ENCODE results near the gene MLLT3. TPM values are rescaled to one million over a fixed set of nuclear protein-coding genes. Genes with fewer than 3 reads are reported as not detected.

The MLLT3 gene
- polyA plus RNA-seq, 1 experiment, result 32.5 TPM

GRCh38 chr9:20623748-20624124, 1.4 kb upstream of the MLLT3 start:
- TF ChIP-seq, protein P1, sequence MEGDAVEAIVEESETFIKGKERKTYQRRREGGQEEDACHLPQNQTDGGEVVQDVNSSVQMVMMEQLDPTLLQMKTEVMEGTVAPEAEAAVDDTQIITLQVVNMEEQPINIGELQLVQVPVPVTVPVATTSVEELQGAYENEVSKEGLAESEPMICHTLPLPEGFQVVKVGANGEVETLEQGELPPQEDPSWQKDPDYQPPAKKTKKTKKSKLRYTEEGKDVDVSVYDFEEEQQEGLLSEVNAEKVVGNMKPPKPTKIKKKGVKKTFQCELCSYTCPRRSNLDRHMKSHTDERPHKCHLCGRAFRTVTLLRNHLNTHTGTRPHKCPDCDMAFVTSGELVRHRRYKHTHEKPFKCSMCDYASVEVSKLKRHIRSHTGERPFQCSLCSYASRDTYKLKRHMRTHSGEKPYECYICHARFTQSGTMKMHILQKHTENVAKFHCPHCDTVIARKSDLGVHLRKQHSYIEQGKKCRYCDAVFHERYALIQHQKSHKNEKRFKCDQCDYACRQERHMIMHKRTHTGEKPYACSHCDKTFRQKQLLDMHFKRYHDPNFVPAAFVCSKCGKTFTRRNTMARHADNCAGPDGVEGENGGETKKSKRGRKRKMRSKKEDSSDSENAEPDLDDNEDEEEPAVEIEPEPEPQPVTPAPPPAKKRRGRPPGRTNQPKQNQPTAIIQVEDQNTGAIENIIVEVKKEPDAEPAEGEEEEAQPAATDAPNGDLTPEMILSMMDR (IDR thresholded peaks at IDR 0.05; ENCODE audit: low read depth, low read length), result no peak
- H3K27me3 ChIP-seq (ENCODE audit: control insufficient read depth, insufficient read depth, low read length), result no peaks in the 10 kb centered on the region
- peak overlapping the region; percentile 67 for H3K4me3 ChIP-seq (ENCODE audit: low read depth, low read length)
- no peak overlapping the region for H3K27ac ChIP-seq (ENCODE audit: low read depth, low read length)
- POLR2A ChIA-PET, result interaction anchor here (1.8 kb wide), 1 partner anchor 60 kb away, joined by 9 read pairs; the partner anchor contains the start of gene FOCAD
- DNase-seq (ENCODE audit: low read depth, low spot score), result no peak
- CTCF ChIA-PET, result interaction anchor here (0.7 to 6.3 kb wide), 15 partner anchors 9 to 629 kb away, joined by 3 to 154 read pairs (median 9); no protein-coding TSS in a partner anchor
- no peaks in the 10 kb centered on the region for H3K9me3 ChIP-seq (ENCODE audit: control insufficient read depth, insufficient read depth, low read length)

DNA sequence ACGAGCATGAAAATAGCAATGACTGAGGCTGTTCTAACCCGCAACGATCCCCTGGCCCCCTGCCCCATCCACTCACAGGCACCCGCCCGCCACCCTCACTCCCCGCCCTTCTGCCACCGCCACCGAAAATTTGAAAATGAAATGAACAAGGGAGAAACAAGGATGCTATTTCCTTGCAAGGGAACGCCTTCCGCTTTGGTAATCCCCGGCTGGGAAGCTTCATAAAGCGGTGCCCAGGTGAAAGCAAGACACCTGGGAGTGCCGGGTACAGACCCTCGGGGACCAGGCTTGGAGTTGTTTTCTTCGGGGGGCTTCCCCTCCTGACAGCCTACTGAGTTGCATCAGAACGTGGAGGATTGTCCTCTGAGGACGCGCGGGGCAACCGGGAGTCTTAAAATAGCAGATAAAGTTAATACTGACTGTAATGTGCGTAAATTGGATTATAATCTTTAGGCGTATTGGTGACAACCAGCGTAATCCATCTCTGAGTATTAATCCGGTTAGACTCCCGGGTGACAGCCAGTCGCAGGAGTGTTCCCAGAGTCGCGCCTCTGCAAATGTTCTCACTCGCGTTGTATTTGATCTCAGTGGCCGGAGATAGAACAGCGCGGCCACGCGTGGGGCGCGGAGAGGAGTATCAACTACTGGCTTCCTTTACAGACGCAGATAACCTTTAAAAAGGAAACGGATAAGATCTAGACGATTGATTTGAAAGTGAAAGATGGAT, 885 bp upstream of the MLLT3 start:
- CTCF ChIA-PET, result interaction anchor here (0.6 to 6.3 kb wide), 19 partner anchors 10 to 1158 kb away, joined by 3 to 154 read pairs (median 8); no protein-coding TSS in a partner anchor

GRCh38 chr9:20621471-20622329, 599 bp downstream of the MLLT3 start:
- ChIA-PET CTCF (interaction anchor here (0.7 to 4.5 kb wide), 9 partner anchors 9 to 694 kb away, joined by 3 to 40 read pairs (median 7); no protein-coding TSS in a partner anchor), POLR2A (interaction anchor here (0.6 to 1.8 kb wide), 23 partner anchors 10 to 460 kb away, joined by 3 to 21 read pairs (median 5); partner anchors contain the start of gene FOCAD)
- TF ChIP-seq, protein P1 (IDR thresholded peaks at IDR 0.05; ENCODE audit: low read depth, low read length), result no peak
- no peaks in the 10 kb centered on the region for H3K27me3 ChIP-seq (ENCODE audit: control insufficient read depth, insufficient read depth, low read length)
- peak overlapping the region; percentile 62 for H3K27ac ChIP-seq (ENCODE audit: low read depth, low read length)
- H3K9me3 ChIP-seq (ENCODE audit: control insufficient read depth, insufficient read depth, low read length), result no peaks in the 10 kb centered on the region
- H3K4me3 ChIP-seq (ENCODE audit: low read depth, low read length), result peak overlapping the region; percentile 89
- no peak for DNase-seq (ENCODE audit: low read depth, low spot score)

More for the DNA sequence above, 885 bp upstream of the MLLT3 start:
- TF ChIP-seq, protein P1 (IDR thresholded peaks at IDR 0.05; ENCODE audit: low read depth, low read length), result no peak
- H3K9me3 ChIP-seq (ENCODE audit: control insufficient read depth, insufficient read depth, low read length), result no peaks in the 10 kb centered on the region
- POLR2A ChIA-PET, result interaction anchor here (0.7 to 1.8 kb wide), 10 partner anchors 11 to 394 kb away, joined by 3 to 21 read pairs (median 8); partner anchors contain the start of gene FOCAD
- DNase-seq (ENCODE audit: low read depth, low spot score), result no peak
- H3K27me3 ChIP-seq (ENCODE audit: control insufficient read depth, insufficient read depth, low read length), result no peaks in the 10 kb centered on the region
- no peak overlapping the region for H3K27ac ChIP-seq (ENCODE audit: low read depth, low read length)
- H3K4me3 ChIP-seq (ENCODE audit: low read depth, low read length), result peak overlapping the region; percentile 67

DNA sequence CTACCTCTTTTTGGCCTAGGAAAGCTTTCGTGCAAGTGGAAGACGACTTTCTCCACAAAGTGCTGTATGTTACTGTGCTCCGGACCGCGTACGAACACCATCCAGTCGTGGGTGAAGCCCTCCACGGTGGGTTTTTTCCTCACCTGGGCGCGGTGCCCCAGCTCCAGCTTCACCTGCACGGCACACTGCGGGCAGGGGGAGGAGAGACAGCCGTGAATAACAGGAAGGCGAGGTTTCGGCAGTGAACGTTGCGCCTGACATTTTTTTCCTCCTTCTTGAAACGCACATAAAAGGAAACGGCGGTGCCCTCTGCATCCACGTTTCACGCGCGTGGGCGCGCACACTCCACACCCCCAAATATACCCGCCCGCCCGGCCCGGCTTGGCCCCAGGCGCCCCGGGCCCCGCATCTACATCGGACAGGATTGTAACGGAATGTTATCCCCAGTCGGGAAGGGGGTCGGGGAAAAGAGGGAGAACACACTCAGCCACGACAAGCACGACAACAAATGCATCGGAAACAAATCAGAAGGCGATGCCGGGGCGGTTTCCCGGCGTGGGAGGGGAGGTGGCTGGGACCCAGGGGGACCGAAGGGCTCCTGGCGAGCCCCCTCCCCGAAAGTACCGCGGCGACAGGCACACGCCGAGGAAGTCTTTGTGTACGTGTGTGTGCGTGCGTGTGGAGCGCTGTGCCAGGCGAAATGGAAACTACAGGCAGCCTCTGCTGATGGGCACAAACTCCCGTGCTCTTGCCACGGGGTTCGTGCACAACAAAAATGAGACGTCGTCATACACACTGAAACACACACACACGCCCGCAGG, 1.4 kb downstream of the MLLT3 start:
- ChIA-PET CTCF (interaction anchor here (0.8 to 2.0 kb wide), 3 partner anchors 8 to 490 kb away, joined by 3 to 12 read pairs (median 7); no protein-coding TSS in a partner anchor), POLR2A (interaction anchor here (1.2 to 1.8 kb wide), 3 partner anchors 9 to 361 kb away, joined by 6 to 15 read pairs (median 7); no protein-coding TSS in a partner anchor)
- Histone ChIP-seq H3K4me3 (ENCODE audit: low read depth, low read length) (peak overlapping the region; percentile 89), H3K27me3 (ENCODE audit: control insufficient read depth, insufficient read depth, low read length) (no peaks in the 10 kb centered on the region), H3K27ac (ENCODE audit: low read depth, low read length) (peak overlapping the region; percentile 25), H3K9me3 (ENCODE audit: control insufficient read depth, insufficient read depth, low read length) (no peaks in the 10 kb centered on the region)
- TF ChIP-seq, protein P1 (IDR thresholded peaks at IDR 0.05; ENCODE audit: low read depth, low read length), result no peak
- DNase-seq (ENCODE audit: low read depth, low spot score), result no peak

All from AG04450 (cell line).